ENCODE data around the gene CAPN9.
"Not testable (repeated sequence)": the region's sequence is repeated elsewhere in the genome, so short reads cannot be mapped to it uniquely, and the experiment has no call there.

CAPN9 gene

GRCh38 chr1:230710543-230710904 lies 36.7 kb upstream of the CAPN9 start:
- no peak for DNase-seq

DNA sequence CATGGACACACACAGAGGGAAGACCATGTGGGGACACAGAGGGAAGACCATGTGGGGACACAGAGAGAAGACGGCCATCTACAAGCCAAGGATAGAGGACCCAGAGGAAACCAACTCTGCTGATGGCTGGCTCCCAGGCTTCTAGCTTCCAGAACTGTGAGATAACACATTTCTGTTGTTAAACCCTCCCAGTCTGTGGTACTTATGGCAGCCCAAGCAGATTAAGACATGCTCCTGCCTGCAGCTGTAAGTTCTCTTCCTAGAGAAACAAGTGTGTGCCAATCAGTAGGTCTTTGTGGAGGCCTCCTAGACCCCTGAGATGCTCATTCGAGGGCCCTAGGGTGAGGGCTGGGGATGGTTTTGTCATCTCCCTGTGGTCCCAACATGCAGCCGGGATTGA lies 35.9 kb upstream of the CAPN9 start:
- DNase-seq, result no peak

DNA sequence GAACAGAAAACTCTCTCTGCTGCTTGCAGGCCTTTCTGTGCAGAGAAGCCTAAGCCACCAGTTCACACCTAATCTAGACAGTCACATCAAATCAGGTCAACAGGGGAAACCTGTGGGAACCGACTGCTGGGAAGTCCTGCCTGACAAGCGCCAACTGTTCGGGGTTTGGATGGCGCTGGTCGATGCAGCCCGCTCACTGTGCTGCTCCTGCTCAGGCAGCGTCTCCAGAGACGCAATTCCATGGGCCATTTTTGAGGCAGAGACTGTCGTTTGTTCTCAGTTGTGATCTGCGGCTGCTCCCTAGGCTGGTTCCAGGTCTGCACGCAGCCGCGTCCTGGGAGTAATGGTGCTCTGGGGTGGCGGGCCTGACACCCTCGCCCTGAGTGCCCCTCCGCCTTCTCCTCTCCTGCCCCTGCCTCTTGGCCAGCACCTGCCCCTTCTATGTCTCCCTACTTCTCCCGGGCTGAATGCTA lies 34.7 kb upstream of the CAPN9 start:
- no peak for DNase-seq

DNA sequence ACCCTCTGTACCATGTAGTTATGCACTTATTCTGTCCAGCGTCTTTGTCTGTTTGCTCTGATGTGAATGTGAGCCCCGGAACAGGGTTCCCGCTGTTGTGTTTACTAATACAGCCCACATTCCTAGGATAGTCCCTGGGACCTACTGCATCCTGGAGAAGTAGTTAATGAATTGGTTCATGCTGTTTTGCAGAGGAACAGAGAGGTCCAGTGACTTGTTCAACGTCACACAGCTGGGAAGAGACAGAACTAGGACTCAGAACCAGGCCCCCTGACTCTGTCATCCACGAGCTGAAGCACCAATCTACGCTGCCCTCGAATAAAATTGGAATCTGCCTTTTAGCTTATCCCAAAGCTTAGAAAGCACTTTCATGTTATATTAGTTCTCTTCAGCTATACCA lies 34.0 kb upstream of the CAPN9 start:
- no peak for DNase-seq

DNA sequence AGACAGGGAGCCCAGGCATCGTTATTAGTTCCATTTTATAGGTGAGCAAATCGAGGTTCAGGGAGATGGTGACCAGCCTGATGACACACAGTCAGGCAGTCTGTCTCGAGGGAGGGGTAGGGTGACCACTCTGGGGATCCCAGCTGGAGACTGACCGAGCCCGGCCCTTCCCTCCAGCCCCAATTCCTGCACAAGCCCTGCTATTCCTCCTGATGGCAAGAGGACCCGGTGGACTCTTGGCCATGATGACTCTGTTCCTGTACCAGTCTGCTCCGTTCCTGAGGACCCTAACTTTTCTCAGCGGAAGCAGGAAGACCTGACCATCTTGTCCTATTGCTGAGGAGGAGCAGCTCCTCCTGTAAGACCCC lies 33.7 kb upstream of the CAPN9 start:
- no peak for DNase-seq

- DNase-seq, result no peak
These were observed 33.0 kb upstream of the CAPN9 start, which contains the start of gene AGT for GRCh38 chr1:230713915-230714764. Gene AGT, minus strand, starts transcription at chr1:230714122. Its CDS starts 3,299 bp downstream, at chr1:230710823.

DNA sequence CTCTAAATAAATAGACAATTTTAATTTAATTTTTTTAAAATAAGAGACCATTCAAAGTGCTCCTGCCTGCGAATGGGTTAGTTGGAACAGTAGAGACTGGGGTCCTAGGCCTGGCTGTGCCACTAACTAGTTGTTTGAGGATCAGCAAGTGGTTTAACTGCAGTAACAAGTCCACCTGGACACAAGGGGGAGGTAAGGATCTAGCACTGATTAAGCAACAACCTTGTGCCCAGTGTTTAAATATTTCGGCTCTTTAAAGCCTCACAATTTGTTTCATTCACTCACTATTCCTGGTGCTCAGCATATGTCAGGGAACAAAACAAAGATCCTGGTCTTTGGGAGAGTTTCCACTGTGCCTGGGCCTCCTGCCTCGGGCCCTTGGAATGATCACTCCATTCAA lies 31.7 kb upstream of the CAPN9 start:
- no peak for DNase-seq

GRCh38 chr1:230716453-230716852 lies 30.7 kb upstream of the CAPN9 start:
- not testable (repeated sequence) for DNase-seq

GRCh38 chr1:230717251-230717650 lies 29.9 kb upstream of the CAPN9 start:
- DNase-seq, result no peak

GRCh38 chr1:230721849-230722522 lies 25.2 kb upstream of the CAPN9 start:
- not testable (repeated sequence) for DNase-seq

GRCh38 chr1:230725256-230726012 lies 21.8 kb upstream of the CAPN9 start:
- DNase-seq, result no peak

- no peak for DNase-seq
These were observed 18.3 kb upstream of the CAPN9 start for GRCh38 chr1:230728710-230729392.

- DNase-seq, result no peak
These were observed 16.2 kb upstream of the CAPN9 start for GRCh38 chr1:230730977-230731376.

- no peak for DNase-seq
These were observed 11.7 kb upstream of the CAPN9 start for GRCh38 chr1:230735447-230735846.

GRCh38 chr1:230737622-230738262 lies 9.4 kb upstream of the CAPN9 start:
- DNase-seq, result no peak

DNA sequence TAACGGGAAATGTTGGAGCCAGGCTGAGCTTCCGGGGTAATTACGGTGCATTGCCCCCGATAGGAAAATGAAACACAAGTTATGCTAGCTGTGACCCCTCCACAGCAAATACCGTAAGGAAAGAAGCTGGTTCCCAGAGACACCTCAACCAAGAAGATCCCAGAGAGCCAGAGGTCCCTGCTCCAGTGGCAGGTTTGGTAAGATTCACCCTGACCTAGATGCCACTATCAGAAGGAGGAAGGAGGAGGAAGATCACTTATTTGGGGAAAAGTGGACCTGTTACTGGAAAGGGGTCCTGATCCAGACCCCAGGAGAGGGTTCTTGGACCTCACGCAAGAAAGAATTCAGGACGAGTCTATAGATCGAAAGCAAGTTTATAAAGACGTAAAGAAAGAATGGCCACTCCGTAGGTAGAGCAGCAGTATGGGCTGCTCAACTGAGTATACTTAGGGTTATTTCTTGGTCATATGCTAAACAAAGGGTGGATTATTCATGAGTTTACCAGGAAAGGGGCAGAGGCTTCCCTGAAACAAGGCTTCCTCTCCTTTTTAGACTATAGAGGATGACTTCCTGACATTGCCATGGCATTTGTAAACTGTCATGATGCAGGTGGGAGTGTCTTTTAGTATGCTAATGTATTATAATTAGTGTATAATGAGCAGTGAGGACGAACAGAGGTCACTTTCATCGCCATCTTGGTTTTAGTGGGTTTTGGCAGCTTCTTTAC lies 7.5 kb upstream of the CAPN9 start:
- no peak for DNase-seq

DNA sequence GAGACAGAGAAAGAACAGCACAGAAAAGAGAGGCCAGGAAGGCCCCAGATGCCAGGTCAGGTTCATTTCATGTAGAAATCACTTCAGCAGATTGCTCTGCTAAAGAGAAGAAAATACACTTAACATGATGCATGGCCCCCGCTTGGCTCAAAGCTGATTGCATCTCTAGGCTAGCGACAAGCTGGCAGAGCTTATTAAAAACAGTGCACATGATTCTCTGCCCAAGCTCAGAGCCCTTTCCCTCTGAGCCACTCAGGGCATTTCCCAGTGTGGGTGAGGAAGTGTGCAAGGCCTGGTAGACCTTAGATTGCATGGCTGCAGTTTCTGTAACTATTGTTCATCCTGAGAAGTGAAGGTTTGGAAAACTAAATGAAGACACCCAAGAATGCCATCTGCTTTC lies 3.3 kb upstream of the CAPN9 start:
- DNase-seq, result no peak

DNA sequence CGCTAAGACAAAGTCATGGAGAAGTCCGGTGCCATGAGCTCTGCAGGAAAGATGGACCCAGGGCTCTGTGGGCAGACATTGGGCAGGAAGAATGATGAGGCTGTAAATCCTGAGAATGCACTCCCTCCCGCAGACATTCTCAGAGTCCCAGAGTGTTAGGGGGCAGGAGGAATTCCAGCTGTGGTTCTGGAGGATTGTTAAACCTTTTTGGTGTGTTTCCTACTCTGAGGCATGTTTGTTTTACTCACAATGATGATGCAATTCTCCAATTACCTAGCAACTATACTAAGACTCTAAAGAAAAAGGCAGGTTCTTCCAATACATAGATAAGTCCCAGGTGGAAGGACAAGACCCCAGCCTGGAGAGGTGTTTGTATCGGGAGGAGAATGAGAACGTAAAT lies 2.8 kb upstream of the CAPN9 start:
- DNase-seq, result no peak

- no peak for DNase-seq
These were observed 2.1 kb upstream of the CAPN9 start for GRCh38 chr1:230745071-230745470.

GRCh38 chr1:230746617-230747016 lies 571 bp upstream of the CAPN9 start:
- no peak for DNase-seq

DNA sequence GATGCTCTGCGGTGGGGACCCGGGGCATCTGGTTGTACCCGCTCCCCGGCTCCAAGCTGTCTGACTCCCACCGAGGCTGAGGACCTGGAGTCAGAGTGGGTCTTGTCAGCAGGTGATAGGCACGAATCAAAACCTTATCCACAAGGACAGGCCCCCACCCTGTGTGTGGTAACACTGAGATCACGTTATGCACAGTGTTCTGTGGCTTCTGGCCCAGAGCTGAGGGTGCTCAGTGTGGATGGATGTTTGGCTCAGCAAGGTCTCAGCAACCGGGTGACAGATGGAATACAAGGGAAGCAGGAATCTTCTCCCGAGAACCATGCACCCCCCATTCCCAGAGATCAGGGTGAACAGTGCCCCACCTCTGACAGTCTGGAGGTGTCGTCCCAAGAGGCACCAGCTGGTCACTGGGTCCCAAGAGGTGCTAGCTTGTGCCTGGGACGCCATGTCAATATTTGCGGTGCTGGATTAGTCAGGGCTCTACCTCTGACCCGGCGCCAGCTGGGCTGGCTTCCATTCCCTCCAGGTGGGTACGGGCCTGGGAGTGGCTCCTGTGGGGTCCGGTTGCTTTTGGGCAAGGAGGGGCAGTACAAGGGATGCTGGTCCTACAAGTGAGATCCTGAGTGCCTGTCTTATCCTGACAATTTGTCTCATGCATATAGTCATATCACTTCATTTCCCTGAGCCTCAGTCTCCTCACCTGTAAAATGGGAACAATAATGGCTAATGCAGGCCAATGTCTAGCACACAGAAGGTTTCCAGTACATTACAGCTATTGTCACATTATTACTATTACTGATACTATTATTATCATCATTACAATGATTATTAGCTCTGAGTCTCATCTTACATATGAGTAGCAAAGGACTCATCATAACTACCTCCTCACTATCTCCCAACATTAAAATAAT lies 957 bp downstream of the CAPN9 start:
- DNase-seq, result no peak
